Right lobe of liver (tissue), 4 donors: ENCODE results near the gene DLK2.

Source experiments
- CTCF ChIP-seq, 4 donors: fragments of 200-600 bp in 3 of 4; fragments of 450-650 bp in 1 of 4; IDR thresholded peaks; one replicate each; pipeline versions ENCODE4 v1.5.1 to v1.8.0; 2016 to 2022; ENCODE audit warnings: antibody characterized with exemption in 4 of 4, mild to moderate bottlenecking in 2 of 4
- POLR2A ChIP-seq: fragments of 450-650 bp; IDR thresholded peaks from one replicate; pipeline ENCODE4 v1.6.1; 2017; ENCODE audit warnings: antibody characterized with exemption, mild to moderate bottlenecking
- donor health status: DM: no; HTN: no; CAD: no.
- donor health status: DM: no; HTN: no; CAD: no.
- donor health status: DM: no; HTN: yes; CAD: no.

GRCh38 chr6:43451939-43452338 lies 3.4 kb downstream of the DLK2 start:
- TF ChIP-seq CTCF (IDR thresholded peaks at IDR 0.05) (no peak), POLR2A (no peak)
